ENCODE data around the gene GMPPA. TPM values are rescaled to one million over a fixed set of nuclear protein-coding genes. Genes with fewer than 3 reads are reported as not detected.
A peak's percentile ranks its signal among the peaks of the same experiment; 100 is the strongest.

GMPPA gene
- total RNA-seq, 1 donor from 2014 or later: 23.2 TPM

GRCh38 chr2:219510512-219511135 is 11.9 kb downstream of the GMPPA start:
- Mint-ChIP-seq H3K4me1 (ENCODE audit: low read depth, unreplicated experiment) (peaks cover 41% of the 10 kb centered on the region), H3K9me3 (ENCODE audit: unreplicated experiment) (peaks cover 26% of the 10 kb centered on the region), H3K27ac (ENCODE audit: unreplicated experiment) (peak overlapping the region; percentile 91), H3K4me3 (ENCODE audit: unreplicated experiment) (peak overlapping the region; percentile 75), H3K36me3 (ENCODE audit: unreplicated experiment) (no peaks in the 10 kb centered on the region), H3K27me3 (ENCODE audit: unreplicated experiment) (peaks cover 24% of the 10 kb centered on the region)
- DNase-seq: no peak
- TF ChIP-seq CTCF (IDR thresholded peaks at IDR 0.05; ENCODE audit: partially characterized antibody, unreplicated experiment): no peak

- peaks cover 26% of the 10 kb centered on the region for H3K9me3 Mint-ChIP-seq (ENCODE audit: unreplicated experiment)
- peaks cover 29% of the 10 kb centered on the region for H3K27me3 Mint-ChIP-seq (ENCODE audit: unreplicated experiment)
- no peak for TF ChIP-seq CTCF (IDR thresholded peaks at IDR 0.05; ENCODE audit: partially characterized antibody, unreplicated experiment)
- peaks cover 49% of the 10 kb centered on the region for H3K4me1 Mint-ChIP-seq (ENCODE audit: low read depth, unreplicated experiment)
- H3K36me3 Mint-ChIP-seq (ENCODE audit: unreplicated experiment): no peaks in the 10 kb centered on the region
- DNase-seq: no peak
- H3K27ac Mint-ChIP-seq (ENCODE audit: unreplicated experiment): peak overlapping the region; percentile 77
- peak overlapping the region; percentile 64 for H3K4me3 Mint-ChIP-seq (ENCODE audit: unreplicated experiment)
Observed at GRCh38 chr2:219511547-219512325, 13.0 kb downstream of the GMPPA start.

- Mint-ChIP-seq H3K9me3 (ENCODE audit: unreplicated experiment) (peaks cover 24% of the 10 kb centered on the region), H3K27ac (ENCODE audit: unreplicated experiment) (peak overlapping the region; percentile 95), H3K4me1 (ENCODE audit: low read depth, unreplicated experiment) (peaks cover 52% of the 10 kb centered on the region), H3K36me3 (ENCODE audit: unreplicated experiment) (no peaks in the 10 kb centered on the region), H3K4me3 (ENCODE audit: unreplicated experiment) (peak overlapping the region; percentile 80), H3K27me3 (ENCODE audit: unreplicated experiment) (peaks cover 29% of the 10 kb centered on the region)
- DNase-seq: peak; percentile 77
- TF ChIP-seq CTCF (IDR thresholded peaks at IDR 0.05; ENCODE audit: partially characterized antibody, unreplicated experiment): no peak
Observed at GRCh38 chr2:219512524-219513216, 14.0 kb downstream of the GMPPA start.

GRCh38 chr2:219513787-219514186 is 15.1 kb downstream of the GMPPA start:
- H3K4me1 Mint-ChIP-seq (ENCODE audit: low read depth, unreplicated experiment): peaks cover 56% of the 10 kb centered on the region
- no peaks in the 10 kb centered on the region for H3K36me3 Mint-ChIP-seq (ENCODE audit: unreplicated experiment)
- H3K27ac Mint-ChIP-seq (ENCODE audit: unreplicated experiment): peak overlapping the region; percentile 95
- no peak for DNase-seq
- H3K9me3 Mint-ChIP-seq (ENCODE audit: unreplicated experiment): peaks cover 24% of the 10 kb centered on the region
- peak overlapping the region; percentile 80 for H3K4me3 Mint-ChIP-seq (ENCODE audit: unreplicated experiment)
- TF ChIP-seq CTCF (IDR thresholded peaks at IDR 0.05; ENCODE audit: partially characterized antibody, unreplicated experiment): no peak
- H3K27me3 Mint-ChIP-seq (ENCODE audit: unreplicated experiment): peaks cover 29% of the 10 kb centered on the region

Data from glutamatergic neuron (in vitro differentiated cells).